ENCODE data around the gene TTLL8. TPM values are rescaled to one million over a fixed set of nuclear protein-coding genes. Genes with fewer than 3 reads are reported as not detected.
"Not testable (repeated sequence)": the region's sequence is repeated elsewhere in the genome, so short reads cannot be mapped to it uniquely, and the experiment has no call there.

The TTLL8 gene
- total RNA-seq, 2 experiments from 2014 or later, result 0.06 to 0.72 TPM

DNA sequence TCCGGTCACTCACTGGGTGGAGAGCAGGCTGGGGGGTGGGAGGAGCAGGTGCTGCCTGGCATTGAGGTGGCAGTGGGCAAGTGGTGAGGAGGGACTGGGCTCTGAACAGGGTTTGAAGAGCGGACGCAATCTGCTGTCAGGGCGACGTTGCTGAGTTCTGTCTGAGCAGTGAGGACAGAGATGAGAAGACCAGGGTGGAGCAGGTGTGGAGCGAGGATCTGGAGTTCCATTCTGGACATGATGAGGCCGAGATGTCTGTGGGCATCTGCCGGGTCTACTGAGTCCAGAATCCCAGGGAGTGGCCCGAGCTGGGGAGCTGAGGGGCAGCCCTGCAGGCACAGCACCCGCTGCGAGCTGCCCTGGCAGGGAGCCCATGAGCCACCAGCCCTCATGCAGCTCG, 29.5 kb upstream of the TTLL8 start:
- ChIA-PET POLR2A (no interaction called here), CTCF (ENCODE audit: unreplicated experiment) (no interaction called here)
- no peak overlapping the region for H2AFZ ChIP-seq (ENCODE audit: low read length)
- no peak overlapping the region for H3K4me2 ChIP-seq (ENCODE audit: low read length)
- no peaks in the 10 kb centered on the region for H4K20me1 ChIP-seq (ENCODE audit: insufficient read depth, low read length)
- TF ChIP-seq, protein P1, sequence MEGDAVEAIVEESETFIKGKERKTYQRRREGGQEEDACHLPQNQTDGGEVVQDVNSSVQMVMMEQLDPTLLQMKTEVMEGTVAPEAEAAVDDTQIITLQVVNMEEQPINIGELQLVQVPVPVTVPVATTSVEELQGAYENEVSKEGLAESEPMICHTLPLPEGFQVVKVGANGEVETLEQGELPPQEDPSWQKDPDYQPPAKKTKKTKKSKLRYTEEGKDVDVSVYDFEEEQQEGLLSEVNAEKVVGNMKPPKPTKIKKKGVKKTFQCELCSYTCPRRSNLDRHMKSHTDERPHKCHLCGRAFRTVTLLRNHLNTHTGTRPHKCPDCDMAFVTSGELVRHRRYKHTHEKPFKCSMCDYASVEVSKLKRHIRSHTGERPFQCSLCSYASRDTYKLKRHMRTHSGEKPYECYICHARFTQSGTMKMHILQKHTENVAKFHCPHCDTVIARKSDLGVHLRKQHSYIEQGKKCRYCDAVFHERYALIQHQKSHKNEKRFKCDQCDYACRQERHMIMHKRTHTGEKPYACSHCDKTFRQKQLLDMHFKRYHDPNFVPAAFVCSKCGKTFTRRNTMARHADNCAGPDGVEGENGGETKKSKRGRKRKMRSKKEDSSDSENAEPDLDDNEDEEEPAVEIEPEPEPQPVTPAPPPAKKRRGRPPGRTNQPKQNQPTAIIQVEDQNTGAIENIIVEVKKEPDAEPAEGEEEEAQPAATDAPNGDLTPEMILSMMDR (conservative IDR thresholded peaks at IDR 0.05; ENCODE audit: low read length), result no peak
- TF ChIP-seq EZH2phosphoT487 (IDR thresholded peaks at IDR 0.05; ENCODE audit: borderline replicate concordance, low read depth, low read length), result no peak
- no peaks in the 10 kb centered on the region for H3K9me2 ChIP-seq (ENCODE audit: insufficient read depth, low read length)
- H3K4me1 ChIP-seq (ENCODE audit: insufficient read depth, low read length, poor library complexity, severe bottlenecking), result no peaks in the 10 kb centered on the region
- no peak overlapping the region for H3K27ac ChIP-seq (ENCODE audit: low read depth, low read length, poor library complexity, severe bottlenecking)
- H3K36me3 ChIP-seq (ENCODE audit: insufficient read depth, low read length), result no peaks in the 10 kb centered on the region; the same call in 1 of the 2 replicates
- intact Hi-C loops (cut with micrococcal nuclease; ENCODE audit: unreplicated experiment), result no loop called here
- no peak overlapping the region for H3K4me3 ChIP-seq (ENCODE audit: low read depth, low read length, poor library complexity, severe bottlenecking)
- no peak for DNase-seq (ENCODE audit: low spot score)
- BruUV-seq (replicated peaks), result no TSS peak
- H3K9me3 ChIP-seq (ENCODE audit: low read length), result no peaks in the 10 kb centered on the region
- H3K79me2 ChIP-seq (ENCODE audit: insufficient read depth, low read depth, low read length), result no peaks in the 10 kb centered on the region

DNA sequence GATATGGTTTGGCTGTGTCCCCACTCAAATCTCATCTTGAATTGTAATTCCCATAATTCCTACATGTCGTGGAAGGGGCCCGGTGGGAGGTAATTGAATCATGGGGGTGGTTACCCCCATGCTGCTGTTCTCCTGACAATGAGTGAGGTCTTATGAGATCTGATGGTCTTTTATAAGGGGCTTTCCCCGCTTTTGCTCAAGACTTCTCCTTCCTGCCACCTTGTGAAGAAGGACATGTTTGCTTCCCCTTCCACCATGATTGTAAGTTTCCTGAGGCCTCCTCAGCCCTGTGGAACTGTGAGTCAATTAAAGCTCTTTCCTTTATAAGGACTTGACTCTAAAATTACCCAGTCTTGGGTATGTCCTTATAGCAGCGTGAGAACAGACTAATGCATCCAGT, 28.9 kb upstream of the TTLL8 start:
- H3K36me3 ChIP-seq (ENCODE audit: insufficient read depth, low read length); BruUV-seq (replicated peaks); H2AFZ ChIP-seq (ENCODE audit: low read length); H3K79me2 ChIP-seq (ENCODE audit: insufficient read depth, low read depth, low read length); CTCF ChIA-PET (ENCODE audit: unreplicated experiment); DNase-seq (ENCODE audit: low spot score); H3K4me2 ChIP-seq (ENCODE audit: low read length); H3K4me1 ChIP-seq (ENCODE audit: insufficient read depth, low read length, poor library complexity, severe bottlenecking); POLR2A ChIA-PET; H3K4me3 ChIP-seq (ENCODE audit: low read depth, low read length, poor library complexity, severe bottlenecking); H3K27ac ChIP-seq (ENCODE audit: low read depth, low read length, poor library complexity, severe bottlenecking); intact Hi-C loops (cut with micrococcal nuclease; ENCODE audit: unreplicated experiment); H4K20me1 ChIP-seq (ENCODE audit: insufficient read depth, low read length); H3K9me2 ChIP-seq (ENCODE audit: insufficient read depth, low read length); H3K9me3 ChIP-seq (ENCODE audit: low read length): not testable (repeated sequence)

DNA sequence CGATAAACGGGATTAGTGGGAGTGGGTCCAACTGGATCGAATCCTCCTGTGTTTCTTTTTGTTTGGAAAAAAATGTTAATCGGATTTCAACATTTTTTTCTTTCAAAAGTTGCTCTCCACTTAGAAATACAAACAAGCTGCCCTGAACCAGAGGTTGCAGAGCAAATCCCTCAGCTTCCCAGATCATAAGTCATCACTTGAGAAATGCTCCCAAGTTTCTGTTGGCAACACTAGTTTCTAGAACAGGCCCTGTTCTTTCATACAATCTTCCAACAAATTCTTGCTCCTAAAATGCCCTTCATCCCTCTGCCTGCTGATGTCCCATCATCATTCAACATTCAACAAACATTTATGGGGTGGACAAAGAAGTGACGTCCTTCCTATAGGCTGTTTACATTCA, 28.4 kb upstream of the TTLL8 start:
- ChIA-PET POLR2A (no interaction called here), CTCF (ENCODE audit: unreplicated experiment) (interaction anchor here (0.6 kb wide), 1 partner anchor 104 kb away, joined by 3 read pairs; no protein-coding TSS in a partner anchor)
- Histone ChIP-seq H3K27ac (ENCODE audit: low read depth, low read length, poor library complexity, severe bottlenecking) (no peak overlapping the region), H2AFZ (ENCODE audit: low read length) (no peak overlapping the region), H3K4me3 (ENCODE audit: low read depth, low read length, poor library complexity, severe bottlenecking) (no peak overlapping the region), H3K79me2 (ENCODE audit: insufficient read depth, low read depth, low read length) (no peaks in the 10 kb centered on the region), H3K9me3 (ENCODE audit: low read length) (no peaks in the 10 kb centered on the region), H3K4me1 (ENCODE audit: insufficient read depth, low read length, poor library complexity, severe bottlenecking) (no peaks in the 10 kb centered on the region), H3K4me2 (ENCODE audit: low read length) (no peak overlapping the region), H3K36me3 (ENCODE audit: insufficient read depth, low read length) (no peaks in the 10 kb centered on the region; the same call in 1 of the 2 replicates), H4K20me1 (ENCODE audit: insufficient read depth, low read length) (no peaks in the 10 kb centered on the region), H3K9me2 (ENCODE audit: insufficient read depth, low read length) (no peaks in the 10 kb centered on the region)
- intact Hi-C loops (cut with micrococcal nuclease; ENCODE audit: unreplicated experiment), result no loop called here
- no TSS peak for BruUV-seq (replicated peaks)
- TF ChIP-seq EZH2phosphoT487 (IDR thresholded peaks at IDR 0.05; ENCODE audit: borderline replicate concordance, low read depth, low read length), result no peak
- TF ChIP-seq, protein P1 (conservative IDR thresholded peaks at IDR 0.05; ENCODE audit: low read length), result no peak
- DNase-seq (ENCODE audit: low spot score), result no peak
